Colonic mucosa (tissue), 4 donors: Measurements from ENCODE around the gene TSTD1. TPM values are rescaled to one million over a fixed set of nuclear protein-coding genes. Genes with fewer than 3 reads are reported as not detected.
A peak's percentile ranks its signal among the peaks of the same experiment; 100 is the strongest.

Experiments used
- DNase-seq: peaks from one replicate; pipeline ENCODE4 v3.0.0-alpha.2; 2020
- H3K27ac ChIP-seq: fragments of 200-600 bp; one replicate; pipeline ENCODE4 v1.8.0; 2021
- H3K27me3 ChIP-seq: fragments of 200-600 bp; one replicate; pipeline ENCODE4 v1.8.0; 2021
- H3K36me3 ChIP-seq: fragments of 200-600 bp; one replicate; pipeline ENCODE4 v1.8.0; 2021
- H3K4me1 ChIP-seq: fragments of 200-600 bp; one replicate; pipeline ENCODE4 v1.8.0; 2021; ENCODE audit warnings: mild to moderate bottlenecking
- H3K4me3 ChIP-seq: fragments of 200-600 bp; one replicate; pipeline ENCODE4 v1.8.0; 2021
- H3K9ac ChIP-seq, 2 donors: one replicate each; pipeline ENCODE4 v1.7.0; 2013; ENCODE audit warnings: control low read depth in 2 of 2, low read depth in 2 of 2, low read length in 2 of 2
- H3K9me3 ChIP-seq: fragments of 200-600 bp; one replicate; pipeline ENCODE4 v1.8.0; 2021
- intact Hi-C: fragments of 100-400 bp; cut with DNase I; formaldehyde crosslinking; loops from one replicate; pipeline ENCODE4 v1.14.1; 2022
- total RNA-seq, 2 donors: library from RNA; stranded (reverse); fragmentation: NEBNext Ultra II Directional in 1 of 2; extraction: Animal tissue kit (Norgen Biotek cat#: 25700) in 1 of 2; gene quantifications; one replicate each; pipeline ENCODE4 v1.2.1, GENCODE V29; 2021
- TF ChIP-seq, protein P1 (sequence below): fragments of 200-600 bp; IDR thresholded peaks from one replicate; pipeline ENCODE4 v1.8.0; 2022; ENCODE audit warnings: antibody characterized with exemption, mild to moderate bottlenecking
- donor health status: healthy.
- donor health status: DM: no; HTN: no; CAD: no.
- donor health status: DM: no; HTN: no; CAD: no.

The TSTD1 gene, protein sequence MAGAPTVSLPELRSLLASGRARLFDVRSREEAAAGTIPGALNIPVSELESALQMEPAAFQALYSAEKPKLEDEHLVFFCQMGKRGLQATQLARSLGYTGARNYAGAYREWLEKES
- 10 to 100 TPM; 74.7 to 87.8 TPM for total RNA-seq

DNA sequence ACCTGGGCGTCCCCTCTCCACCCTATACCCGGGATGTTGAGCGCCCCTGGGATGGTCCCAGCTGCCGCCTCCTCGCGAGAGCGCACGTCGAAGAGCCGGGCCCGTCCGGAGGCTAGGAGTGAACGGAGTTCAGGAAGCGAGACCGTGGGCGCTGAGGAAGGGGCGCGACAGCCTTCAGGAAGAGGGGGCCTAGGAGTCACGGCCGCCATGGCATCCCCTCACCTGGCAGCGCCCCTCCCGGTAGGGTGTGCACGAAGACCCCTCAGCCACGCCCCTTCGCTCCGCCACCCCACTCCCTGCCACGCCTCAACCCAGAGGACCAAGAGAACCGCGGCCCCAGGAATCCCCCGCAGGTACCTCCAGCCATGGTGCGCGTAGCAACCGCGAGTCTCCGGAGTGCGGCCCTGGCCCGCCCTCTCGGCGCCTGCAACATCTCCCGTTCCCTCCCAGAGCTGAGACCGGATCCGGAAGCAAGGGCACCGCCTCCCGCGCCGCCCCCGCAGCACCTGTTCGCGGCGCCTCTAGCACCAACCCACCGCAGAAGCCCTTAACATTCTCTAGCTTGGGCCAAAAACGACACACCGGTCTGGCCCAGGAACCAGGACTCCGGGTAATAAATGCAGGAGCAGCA lies at the start of gene TSTD1:
Gene TSTD1 (minus strand): TSS at position 442 of the 631 bp plus-strand sequence. CDS start 75 bp downstream, at position 367.
- Histone ChIP-seq H3K4me3 (peak within 1 kb of the TSS; percentile 62), H3K9ac (peak within 1 kb of the TSS; percentile 75 to 84), H3K36me3 (peaks cover 10% of the 10 kb centered on the region), H3K9me3 (no peaks in the 10 kb centered on the region), H3K27me3 (no peaks in the 10 kb centered on the region), H3K4me1 (peaks cover 16% of the 10 kb centered on the region), H3K27ac (peak within 1 kb of the TSS; percentile 86)
- DNase-seq, result peak; percentile 92
- intact Hi-C loops, result no loop called here
- TF ChIP-seq, protein P1, sequence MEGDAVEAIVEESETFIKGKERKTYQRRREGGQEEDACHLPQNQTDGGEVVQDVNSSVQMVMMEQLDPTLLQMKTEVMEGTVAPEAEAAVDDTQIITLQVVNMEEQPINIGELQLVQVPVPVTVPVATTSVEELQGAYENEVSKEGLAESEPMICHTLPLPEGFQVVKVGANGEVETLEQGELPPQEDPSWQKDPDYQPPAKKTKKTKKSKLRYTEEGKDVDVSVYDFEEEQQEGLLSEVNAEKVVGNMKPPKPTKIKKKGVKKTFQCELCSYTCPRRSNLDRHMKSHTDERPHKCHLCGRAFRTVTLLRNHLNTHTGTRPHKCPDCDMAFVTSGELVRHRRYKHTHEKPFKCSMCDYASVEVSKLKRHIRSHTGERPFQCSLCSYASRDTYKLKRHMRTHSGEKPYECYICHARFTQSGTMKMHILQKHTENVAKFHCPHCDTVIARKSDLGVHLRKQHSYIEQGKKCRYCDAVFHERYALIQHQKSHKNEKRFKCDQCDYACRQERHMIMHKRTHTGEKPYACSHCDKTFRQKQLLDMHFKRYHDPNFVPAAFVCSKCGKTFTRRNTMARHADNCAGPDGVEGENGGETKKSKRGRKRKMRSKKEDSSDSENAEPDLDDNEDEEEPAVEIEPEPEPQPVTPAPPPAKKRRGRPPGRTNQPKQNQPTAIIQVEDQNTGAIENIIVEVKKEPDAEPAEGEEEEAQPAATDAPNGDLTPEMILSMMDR, result no peak

DNA sequence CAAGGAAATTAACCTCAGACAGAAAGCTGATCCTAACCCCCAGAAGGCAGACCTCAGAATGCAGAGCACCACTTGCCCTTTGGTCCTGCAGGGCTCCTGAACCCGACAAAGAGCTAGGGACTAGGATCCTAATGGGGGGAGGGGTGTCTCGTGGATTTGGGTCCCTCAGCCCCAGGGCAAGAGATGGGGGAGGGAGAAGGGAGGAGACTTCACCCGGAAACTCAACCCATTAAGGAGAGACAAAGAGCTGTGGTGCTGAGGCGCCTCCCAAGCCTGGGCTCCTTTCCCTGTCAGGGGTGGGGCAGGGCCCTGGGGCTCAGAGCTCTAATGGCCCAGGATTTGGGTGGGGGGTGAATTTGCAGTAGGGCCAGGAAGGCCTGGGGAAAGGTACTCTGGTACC lies 47.7 kb upstream of the TSTD1 start:
- Histone ChIP-seq H3K27me3 (no peaks in the 10 kb centered on the region), H3K9me3 (no peaks in the 10 kb centered on the region), H3K9ac (no peak overlapping the region), H3K4me1 (peaks cover 3% of the 10 kb centered on the region), H3K4me3 (no peak overlapping the region), H3K36me3 (no peaks in the 10 kb centered on the region), H3K27ac (peak overlapping the region; percentile 32)
- peak; percentile 41 for DNase-seq
- intact Hi-C loops, result no loop called here
- TF ChIP-seq, protein P1, result no peak

DNA sequence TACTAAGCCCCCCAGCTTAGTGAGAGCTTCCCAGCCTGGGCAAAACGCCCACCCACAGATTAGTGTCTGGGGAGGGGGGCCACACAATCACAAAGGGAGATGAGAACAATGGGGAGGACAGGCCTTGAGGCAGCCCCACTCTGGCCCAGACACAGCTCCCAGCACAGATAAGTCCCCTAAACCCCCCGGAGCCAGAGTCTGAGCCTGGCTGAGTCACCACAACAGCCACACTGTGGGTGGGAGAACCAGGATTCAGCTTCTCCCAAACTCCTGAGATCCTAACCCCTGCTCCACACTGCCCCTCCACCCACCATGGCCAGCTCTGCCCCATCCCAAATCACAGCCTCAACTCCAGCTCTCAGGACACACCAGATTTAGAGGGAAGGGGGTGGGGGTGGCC lies 46.4 kb upstream of the TSTD1 start:
- no peaks in the 10 kb centered on the region for H3K27me3 ChIP-seq
- H3K27ac ChIP-seq, result no peak overlapping the region
- DNase-seq, result no peak
- no peak overlapping the region for H3K9ac ChIP-seq
- TF ChIP-seq, protein P1, result no peak
- no peaks in the 10 kb centered on the region for H3K9me3 ChIP-seq
- intact Hi-C loops, result no loop called here
- peaks cover 3% of the 10 kb centered on the region for H3K4me1 ChIP-seq
- no peaks in the 10 kb centered on the region for H3K36me3 ChIP-seq
- no peak overlapping the region for H3K4me3 ChIP-seq

DNA sequence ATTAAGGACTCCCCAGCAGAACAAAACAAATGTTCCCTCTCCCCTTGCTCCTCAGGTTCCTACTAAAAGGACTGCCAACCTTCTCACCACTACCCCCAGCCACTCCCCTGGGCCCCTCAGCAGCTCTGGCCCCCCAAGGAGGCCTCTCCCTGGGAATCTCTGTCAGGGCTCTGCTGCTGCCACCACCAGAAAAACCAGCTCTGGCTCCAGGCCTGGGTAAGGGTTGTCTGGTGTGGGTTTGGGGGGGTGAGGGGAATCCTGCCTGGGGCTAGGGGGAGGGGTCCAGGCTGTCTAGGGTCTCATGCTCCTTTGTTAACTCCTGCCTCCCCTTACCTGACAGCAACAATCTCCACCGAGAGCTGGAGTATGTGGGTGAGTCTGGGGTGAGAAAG lies 45.8 kb upstream of the TSTD1 start:
- Histone ChIP-seq H3K9me3 (no peaks in the 10 kb centered on the region), H3K36me3 (no peaks in the 10 kb centered on the region), H3K27ac (no peak overlapping the region), H3K4me3 (no peak overlapping the region), H3K9ac (no peak overlapping the region), H3K4me1 (peaks cover 3% of the 10 kb centered on the region), H3K27me3 (no peaks in the 10 kb centered on the region)
- intact Hi-C loops, result no loop called here
- TF ChIP-seq, protein P1, result no peak
- no peak for DNase-seq

DNA sequence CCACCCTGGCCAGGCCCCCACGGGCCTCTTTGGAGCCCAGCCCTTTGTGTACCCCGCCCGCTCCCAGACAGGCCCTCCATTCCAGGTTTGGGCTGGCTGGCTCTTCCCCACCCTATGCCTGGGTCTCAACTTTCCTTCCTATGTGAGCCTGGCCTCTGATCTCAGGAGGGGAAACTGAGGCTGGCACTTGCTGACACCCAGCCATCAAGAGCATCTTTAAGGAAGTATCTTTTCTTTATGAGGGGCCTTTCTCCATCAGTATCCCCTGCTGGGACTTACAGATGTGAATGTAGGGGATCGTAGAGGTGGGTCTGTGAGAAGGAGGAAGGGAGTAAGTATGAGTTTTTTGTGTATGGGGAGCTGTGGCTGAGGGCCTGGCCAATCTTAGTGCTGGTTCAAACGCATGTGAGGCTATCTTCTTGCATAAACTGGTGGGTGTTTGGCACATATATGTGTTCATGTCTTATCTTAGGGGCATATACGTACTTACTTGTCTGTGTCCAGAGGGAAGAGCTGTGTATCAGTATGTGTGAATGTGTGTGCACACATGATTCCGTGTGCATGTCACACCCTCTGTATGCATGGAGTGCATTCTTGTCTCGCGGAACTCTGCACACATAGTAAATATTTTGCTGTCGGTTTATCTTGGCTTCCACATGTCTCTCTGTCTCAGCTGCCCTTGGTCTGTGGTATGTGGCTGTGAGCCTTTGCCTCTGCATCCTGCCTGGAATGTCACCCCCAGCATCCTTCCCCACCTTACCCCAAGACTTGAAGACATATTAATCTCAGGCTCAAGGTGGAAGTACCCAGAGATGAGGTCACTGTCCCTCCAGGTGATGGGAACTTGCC lies 45.2 kb upstream of the TSTD1 start:
- Histone ChIP-seq H3K27me3 (no peaks in the 10 kb centered on the region), H3K9me3 (no peaks in the 10 kb centered on the region), H3K36me3 (no peaks in the 10 kb centered on the region), H3K9ac (no peak overlapping the region), H3K4me1 (peaks cover 3% of the 10 kb centered on the region), H3K27ac (peak overlapping the region; percentile 40), H3K4me3 (no peak overlapping the region)
- TF ChIP-seq, protein P1, result no peak
- intact Hi-C loops, result no loop called here
- DNase-seq, result no peak
